PC-9 (cell line): Measurements from ENCODE around the gene CSF1. TPM values are rescaled to one million over a fixed set of nuclear protein-coding genes. Genes with fewer than 3 reads are reported as not detected.

Source experiments
- total RNA-seq: library from RNA; stranded (reverse); gene quantifications from 2 replicates; pipeline ENCODE4 v1.2.3, GENCODE V29; 2021

The CSF1 gene
- total RNA-seq, 1 experiment from 2014 or later: 29.8 TPM

Other genes starting within 250 kb of the CSF1 start
- 9.3 and 10.2 TPM in 2 replicates for gene GSTM2, start 242.8 kb upstream of the CSF1 start, total RNA-seq
- not detected in 2 replicates for gene GSTM1, start 223.0 kb upstream of the CSF1 start, total RNA-seq
- not detected in 2 replicates for gene GSTM5, start 198.6 kb upstream of the CSF1 start, total RNA-seq
- gene GSTM3, start 169.8 kb upstream of the CSF1 start, total RNA-seq: 101 and 110 TPM in 2 replicates
- 0.68 and 1.2 TPM in 2 replicates for gene EPS8L3, start 146.9 kb upstream of the CSF1 start, total RNA-seq
- 143 and 147 TPM in 2 replicates for gene AHCYL1, start 73.9 kb downstream of the CSF1 start, total RNA-seq
- gene STRIP1, start 123.8 kb downstream of the CSF1 start, total RNA-seq: 32.1 and 36.5 TPM in 2 replicates
- gene ALX3, start 159.8 kb downstream of the CSF1 start, total RNA-seq: not detected in 2 replicates
- 0.24 and 0.28 TPM in 2 replicates for gene UBL4B, start 201.6 kb downstream of the CSF1 start, total RNA-seq
- gene SLC6A17, start 239.6 kb downstream of the CSF1 start, total RNA-seq: 3.2 and 4.5 TPM in 2 replicates